T-helper 2 cell (primary cell): ENCODE measurements around the gene FKBP7.
"Not testable (repeated sequence)": the region's sequence is repeated elsewhere in the genome, so short reads cannot be mapped to it uniquely, and the experiment has no call there.

Source experiments
- DNase-seq, 5 experiments: peaks; one replicate each; pipeline versions ENCODE4 v3.0.0 to v3.0.0-alpha.2; 2012 to 2022

The FKBP7 gene

DNA sequence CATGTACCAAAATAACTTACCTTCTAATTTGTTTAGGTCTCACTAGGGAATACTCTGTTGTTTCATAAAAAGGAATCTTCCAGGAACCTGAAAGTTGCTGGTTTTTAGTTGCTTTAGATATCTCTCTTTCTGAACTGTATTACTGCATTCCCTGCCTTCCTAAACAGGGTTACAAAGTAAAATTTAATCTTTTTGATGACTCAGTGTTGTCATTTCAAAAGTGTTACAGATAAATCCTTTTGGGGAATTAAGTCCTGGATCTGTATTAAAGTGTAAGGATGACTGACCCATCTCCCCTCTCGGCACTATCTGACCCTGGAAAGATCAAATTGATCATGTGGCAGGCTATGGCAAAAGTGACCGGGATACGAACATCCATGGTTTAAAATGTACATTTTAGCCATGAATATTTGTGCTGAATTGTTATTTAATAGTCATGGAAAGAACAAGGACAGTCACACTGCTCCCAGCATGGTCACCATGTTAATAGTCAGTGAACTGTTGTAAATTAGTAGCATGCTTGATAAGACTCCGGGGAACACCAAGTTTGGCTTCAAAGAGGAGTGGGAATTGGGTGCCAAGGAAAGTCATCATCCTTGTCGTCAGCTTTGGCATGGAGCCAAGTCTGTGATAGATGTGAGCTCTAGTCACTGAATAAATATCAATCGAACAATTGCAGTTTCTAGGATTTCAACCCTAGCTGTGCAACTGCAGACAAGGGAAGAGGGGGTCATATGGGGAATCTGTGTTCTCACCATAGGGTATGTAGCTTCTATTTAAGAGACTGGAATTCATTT is 6.0 kb upstream of the FKBP7 start:
- no peak for DNase-seq

DNA sequence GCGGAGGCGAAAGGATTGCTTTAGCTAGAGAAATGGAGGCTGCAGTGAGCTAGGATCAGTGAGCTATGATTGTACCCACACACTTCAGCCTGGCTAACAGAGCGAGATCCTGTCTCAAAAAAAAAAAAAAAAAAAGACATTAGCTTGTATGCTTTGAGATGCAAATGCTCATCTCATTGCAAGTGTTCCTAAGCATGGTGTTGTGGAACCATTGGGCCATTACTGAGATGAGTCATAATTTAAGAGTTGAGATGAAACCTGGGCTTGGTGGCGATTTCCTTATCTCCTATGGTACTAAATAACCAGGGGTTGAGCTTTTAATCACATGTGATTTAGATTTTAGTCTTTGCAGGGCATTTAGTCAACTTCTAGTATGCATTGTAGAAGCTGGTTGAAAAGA is 4.0 kb upstream of the FKBP7 start:
- peak in 1 of 5 experiments; percentile 75 for DNase-seq

DNA sequence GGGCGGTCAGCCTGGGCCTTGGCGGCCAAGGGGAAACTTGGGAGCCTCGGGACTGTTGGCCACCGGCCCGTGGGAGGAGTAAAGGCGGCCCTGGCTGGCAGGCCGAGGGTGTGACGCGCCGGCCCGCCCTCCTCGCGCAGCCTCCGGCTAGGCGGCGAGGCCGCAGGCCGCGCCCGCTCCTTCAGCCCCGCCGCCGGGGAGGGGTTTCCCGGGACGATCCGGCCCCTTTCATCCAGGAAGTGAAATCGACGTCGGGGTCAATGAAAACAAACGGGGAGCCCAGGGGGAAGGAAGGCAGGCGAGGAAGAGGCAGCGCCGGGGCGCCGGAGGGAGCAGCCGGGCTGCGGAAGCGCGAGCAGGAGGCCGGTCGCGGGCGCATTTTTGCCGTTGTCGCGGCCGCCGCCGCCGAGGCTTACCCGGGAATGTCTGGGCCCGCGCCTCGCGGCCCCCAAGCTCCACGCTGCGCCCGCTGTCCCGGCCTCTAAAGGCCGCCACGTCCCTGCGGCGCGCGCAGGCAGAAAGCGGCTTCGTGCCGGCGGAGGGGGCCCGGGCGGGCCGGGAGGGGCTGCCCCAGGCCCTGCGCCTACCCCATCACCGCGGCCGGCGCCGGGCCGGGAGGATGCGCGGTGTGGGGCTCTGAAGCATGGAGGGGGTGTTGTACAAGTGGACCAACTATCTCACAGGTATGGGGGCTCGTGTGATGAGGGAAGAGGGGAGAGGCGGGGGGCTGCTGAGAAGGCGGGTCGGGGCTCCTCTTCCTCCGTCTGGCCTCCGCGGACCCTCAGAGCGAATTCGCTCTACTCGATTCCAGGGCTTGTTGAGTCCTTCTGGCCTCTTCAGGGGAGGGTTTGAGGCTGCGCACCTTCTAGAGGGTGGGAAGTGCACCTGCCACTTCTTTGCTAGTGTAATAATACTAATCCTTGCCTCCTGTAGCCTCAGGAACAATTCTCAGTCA is 2.1 kb upstream of the FKBP7 start, which contains the start of gene PLEKHA3:
Gene PLEKHA3 (plus strand): TSS at position 231 of the 955 bp plus-strand sequence. CDS start 413 bp downstream, at position 644.
- DNase-seq = peak; percentile 52 to 81 (median 70)

DNA sequence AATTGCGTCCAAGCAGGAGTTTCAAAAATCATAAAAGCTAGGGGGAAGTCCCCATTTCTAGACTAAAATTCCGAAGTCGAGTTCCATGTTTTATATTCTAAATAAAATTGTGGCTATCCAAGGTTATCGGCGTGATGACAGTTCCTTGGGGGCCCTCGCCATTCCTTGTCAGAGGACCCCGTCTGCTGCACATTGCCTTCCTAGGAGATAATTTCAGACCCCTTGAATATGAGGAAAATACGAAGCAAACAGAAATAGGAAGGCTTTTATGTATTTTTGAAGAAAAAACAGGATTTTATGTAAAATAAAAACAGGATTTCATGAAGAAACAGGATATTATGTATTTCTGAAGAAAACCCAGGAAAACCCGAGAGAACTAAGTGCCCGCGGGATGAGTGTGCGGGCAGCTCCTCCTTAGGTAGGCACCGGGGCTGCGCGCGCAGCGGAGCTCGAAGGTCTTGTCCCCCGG is 1.4 kb upstream of the FKBP7 start:
- DNase-seq = no peak

DNA sequence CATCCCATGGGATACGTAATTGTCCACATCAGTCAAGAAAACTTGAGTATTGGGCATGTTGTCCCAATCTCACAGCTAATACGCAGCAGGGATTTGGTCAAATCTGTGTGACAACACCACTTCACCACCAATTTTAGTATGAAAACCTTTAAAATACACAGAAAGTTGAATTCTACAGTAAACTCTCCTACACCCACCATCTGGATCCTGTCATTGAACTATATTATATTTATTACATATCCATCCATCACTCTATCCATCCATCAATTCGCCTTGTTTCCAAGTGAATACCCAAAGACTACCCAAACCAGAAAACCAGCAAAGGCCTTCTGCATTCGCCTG is 846 bp upstream of the FKBP7 start:
- DNase-seq = no peak

DNA sequence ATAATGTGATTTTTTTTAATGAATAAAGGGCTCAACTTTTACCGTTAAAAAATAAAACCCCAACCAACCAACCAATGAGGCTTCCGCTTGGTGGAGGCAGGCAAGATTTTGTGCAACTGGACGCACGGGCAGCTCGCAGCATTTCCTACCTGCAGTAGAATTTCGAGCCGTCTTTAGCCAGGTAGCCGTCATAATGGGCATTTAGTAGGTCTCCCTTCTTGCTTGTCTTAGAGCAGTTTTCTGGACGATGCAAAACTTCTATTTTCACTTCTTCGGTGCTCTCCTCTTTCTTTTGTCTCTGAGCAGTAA is 316 bp downstream of the FKBP7 start:
- no peak for DNase-seq

DNA sequence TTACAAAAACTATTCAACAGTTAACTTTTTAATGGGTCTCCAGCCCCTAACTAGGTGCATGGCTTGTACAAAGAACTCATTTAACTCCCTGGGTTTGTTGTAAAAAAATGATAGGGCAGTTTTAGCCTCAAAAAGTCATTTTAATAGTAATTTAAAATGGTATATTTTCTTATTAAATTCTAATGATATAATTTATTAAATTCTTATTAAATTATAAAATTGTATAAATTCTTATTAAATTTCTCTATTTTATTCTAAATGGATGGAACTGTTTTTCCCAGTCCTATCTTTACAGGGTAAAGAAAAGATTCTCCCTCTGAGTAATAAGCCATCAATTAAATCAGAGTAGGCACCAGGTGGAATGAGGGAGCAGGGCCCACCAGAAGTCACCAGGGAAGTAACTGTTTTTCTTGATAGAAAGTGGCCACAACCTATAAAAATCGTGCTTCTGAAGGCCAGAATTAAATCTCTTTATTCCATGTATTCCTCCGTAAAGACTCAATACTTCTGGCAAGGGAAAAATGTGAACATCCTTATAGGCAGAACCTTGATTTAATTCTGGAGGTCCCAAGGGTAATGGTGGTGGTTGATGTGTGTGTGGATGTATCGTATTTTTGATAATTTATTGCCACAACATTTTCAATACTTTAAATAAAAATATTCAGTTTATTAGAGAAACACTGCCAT is 814 bp downstream of the FKBP7 start:
- no peak for DNase-seq

DNA sequence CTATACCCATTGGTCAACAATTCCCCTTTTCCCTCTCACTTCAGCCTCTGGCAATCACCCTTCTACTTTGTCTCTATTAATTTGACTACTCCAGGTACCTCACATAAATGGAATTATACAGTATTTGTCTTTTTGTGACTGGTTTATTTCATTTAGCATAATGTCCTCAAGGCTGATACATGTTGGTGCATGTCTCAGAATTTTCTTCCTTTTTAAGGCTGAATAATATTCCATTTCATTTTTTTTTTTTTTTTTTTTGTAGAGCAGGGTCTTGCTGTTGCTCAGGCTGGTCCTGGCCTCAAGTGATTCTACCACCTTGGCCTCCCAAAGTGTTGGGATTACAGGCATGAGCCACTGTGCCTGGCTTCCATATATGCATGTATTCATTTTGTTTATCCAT is 1.9 kb downstream of the FKBP7 start:
- no peak for DNase-seq

DNA sequence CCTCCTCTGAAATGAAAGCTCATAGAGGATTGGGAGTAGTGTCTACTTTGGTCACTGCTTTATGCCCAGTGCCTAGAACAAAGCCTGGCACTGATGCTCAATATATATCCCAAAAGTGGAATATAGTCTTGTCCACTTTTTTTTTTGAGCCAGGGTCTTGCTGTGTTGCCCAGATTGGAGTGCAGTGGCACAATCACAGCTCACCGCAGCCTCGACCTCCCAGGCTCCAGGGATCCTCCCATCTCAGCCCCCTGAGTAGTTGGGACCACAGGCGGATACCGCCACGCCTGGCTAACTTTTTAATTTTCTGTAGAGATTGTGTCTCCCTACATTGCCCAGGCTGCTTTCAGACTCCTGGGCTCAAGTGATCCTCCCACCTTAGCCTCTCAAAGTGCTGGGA is 3.8 kb downstream of the FKBP7 start:
- DNase-seq = no peak

DNA sequence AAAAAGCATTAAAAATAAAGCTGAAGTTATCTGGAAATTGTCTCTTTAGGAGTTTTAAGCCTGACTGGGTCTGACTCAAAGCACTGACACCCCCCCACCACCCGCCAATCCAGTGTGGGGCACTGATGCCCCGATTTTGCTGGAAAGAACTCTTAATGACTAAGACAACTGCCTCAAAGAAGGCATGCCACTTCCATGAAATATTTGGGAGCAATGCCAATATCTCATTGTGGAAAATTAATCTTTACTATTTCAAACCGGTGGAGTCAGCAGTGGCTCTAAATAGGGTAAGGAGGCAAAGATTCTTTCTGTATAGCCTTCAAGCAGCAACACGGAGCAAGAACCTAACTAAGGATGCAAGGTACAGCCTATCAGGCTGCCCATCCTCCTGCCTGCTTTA is 4.5 kb downstream of the FKBP7 start:
- no peak for DNase-seq

DNA sequence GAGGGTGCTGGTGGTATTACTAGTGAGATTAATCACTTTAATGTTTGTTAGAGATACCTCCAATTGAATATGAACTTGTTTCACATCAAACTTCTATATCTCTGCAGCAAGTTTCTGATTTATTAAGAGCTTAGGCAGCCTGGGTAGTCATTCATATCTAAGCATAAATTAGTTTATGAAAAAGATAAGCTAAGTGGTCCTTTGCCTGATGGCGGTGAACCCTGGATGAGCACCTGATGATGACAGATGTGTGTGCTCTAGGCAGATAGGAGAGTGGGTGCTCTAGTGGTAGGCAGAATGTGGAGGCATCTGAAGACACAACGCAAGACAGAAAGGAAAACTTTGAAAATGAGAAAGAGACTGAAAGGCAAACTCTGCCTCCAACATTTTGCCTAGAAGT is 5.0 kb downstream of the FKBP7 start:
- no peak for DNase-seq

DNA sequence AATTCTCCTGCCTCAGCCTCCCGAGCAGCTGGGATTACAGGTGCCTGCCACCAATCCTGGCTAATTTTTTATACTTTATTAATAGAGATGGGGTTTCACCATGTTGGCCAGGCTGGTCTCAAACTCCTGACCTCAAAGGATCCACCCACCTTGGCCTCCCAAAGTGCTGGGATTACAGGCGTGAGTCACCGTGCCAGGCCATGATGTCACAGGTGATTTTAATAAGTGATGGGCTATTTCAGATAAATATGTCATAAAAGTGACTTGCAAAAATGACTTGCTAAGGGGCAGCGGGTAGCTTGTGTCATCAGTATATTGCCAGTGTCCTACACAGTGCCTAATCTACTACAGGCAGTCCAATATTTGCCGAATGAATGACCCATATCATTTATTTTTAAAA is 7.1 kb downstream of the FKBP7 start:
- DNase-seq = not testable (repeated sequence)

DNA sequence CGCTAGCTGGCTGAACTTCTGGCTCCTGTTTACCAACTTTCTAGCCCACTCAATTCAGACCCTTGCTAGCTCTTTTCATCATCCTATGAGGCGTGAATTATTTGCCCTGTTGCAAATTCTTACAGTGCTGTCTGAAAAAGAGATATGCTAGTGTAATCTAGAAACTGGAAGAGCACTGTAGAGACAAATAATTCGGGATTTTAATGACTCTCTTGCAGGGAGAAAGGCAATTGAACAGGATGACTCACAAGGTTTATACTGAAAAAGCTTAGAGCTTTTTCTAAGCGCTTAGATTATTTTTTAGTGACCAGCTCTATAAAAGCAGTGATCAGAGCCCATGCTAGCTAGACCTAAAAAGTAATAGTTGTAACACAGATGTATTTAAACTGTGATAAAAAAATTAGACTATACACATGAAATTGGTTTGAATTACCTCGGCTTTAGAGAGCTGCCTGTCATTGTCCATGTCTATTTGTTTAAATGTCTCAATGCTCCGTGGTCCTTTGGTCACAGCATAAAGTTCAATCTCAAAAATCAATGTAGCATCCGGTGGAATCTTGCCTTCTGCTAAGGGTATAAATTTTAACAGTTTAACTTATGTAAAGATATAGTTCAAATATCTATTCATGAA is 9.1 kb downstream of the FKBP7 start:
- no peak for DNase-seq

DNA sequence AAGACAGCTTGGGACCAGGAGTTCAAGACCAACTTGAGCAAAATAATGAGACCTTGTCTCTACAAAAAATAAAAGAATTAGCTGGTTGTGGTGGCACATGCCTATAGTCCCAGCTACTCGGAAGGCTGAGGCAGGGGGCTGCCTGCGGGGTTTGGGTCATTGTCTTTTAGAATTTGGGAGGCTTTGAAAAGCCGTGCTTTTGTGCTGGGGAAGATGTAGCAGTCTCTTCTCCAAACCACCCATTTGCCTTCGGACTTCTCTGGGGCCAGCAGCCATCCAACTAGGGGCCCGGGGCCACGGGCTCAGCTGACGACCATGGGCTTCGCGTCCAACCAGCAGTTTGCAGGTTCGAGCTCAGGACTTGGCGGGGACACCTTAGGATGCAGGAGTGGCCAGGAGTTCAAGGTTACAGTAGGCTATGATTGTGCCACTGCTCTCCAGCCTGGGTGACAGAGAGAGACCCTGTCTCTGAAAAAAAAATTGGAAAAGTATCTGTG is 21.0 kb downstream of the FKBP7 start:
- no peak for DNase-seq

DNA sequence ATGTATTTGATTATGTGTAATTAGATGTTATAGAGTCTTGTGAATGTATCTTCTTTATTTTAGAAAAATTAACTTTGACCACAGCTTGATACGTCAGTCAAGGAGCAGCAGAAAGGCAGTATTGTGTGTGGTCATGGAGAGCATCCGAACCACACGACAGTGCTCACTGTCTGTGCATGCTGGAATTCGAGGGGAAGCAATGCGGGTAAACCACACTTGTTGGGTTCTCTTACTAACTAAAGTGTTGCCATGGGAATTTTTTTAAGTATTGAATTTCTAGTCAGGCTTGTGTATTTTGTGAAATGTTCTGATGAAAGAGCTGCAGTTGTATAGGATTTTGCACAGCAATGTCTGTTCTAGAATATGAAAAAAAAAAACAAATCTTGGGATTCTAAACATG is 22.5 kb downstream of the FKBP7 start:
- no peak for DNase-seq

DNA sequence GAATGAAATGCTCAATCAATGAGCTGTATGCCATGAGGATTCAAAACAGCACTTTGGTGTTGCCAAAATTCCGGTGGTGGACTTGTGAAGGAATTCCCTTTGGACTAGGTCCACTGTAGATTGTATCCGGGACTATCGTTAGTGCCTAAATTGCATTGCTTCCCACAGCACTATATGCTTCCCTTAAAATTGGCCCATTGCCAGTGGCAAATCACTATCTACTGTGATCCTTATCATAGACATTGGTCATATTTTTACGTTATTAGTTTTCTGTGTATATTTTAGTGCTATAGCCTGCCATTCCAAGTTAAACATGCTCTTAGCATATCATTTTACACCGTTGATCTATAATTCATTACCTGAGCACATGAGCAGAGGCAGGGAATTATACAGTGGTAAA is 25.5 kb downstream of the FKBP7 start:
- DNase-seq = no peak

DNA sequence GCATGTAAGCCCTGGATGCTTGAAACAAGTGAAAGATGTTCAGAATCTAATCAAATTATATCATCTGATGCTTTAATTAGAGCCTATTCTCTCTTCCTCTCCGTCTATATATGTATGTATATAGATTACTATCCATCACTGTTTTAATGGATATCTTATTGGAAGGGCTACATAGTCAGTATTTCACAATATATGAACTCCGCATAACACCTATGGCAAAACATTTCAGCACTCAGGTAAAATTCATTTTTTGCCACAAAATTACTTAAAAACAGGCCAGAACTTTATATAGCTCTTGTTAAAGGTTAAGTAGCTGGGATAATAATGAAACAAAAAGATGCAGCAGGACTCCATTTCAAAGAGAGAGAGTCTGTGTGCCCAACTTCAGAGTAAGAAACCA is 26.1 kb downstream of the FKBP7 start:
- DNase-seq = no peak

DNA sequence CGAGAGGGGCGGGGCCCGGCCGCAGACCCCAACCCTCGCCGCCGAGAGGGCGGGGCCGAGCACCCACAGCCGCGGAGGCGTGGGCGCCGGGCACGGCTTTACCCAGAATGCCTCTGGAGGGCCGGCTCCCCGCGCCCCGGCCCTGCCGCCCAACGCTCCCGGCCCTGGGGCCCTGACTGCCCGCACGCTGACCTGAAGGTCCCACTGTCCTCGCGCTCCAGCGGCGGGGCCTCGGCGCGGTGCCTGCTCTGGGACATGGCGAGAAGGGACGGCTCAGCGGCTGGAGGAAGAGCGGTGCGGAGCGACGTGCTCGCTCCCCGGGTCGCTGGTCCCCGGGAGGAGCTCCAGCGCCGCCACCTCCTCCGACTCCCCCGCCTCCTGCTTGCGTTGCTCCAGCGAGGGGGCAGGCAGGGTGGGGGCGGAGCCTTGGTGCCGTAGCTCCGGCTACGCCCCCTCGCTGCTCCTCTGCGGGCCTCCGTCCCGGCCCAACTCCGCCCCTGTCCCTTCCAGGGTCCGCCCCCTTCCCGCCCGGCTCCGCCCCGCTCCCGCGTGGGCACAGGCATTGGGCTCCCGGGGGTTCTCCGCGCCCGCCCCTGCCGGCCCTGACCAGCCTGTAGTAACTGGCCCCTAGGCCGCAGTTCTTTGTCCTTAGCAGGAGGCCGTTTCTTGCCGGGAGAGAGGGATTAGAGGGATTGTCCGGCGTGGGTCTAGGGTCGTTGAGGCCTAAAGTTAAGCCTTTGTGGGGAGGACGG is 27.4 kb downstream of the FKBP7 start, which contains the start of the genes PJVK and PRKRA:
Gene PJVK (plus strand): TSS at position 605 of the 752 bp plus-strand sequence. CDS start 2,032 bp downstream, outside the sequence.
Gene PRKRA (minus strand): TSS at position 402 of the 752 bp plus-strand sequence. CDS start 145 bp downstream, at position 257.
- peak; percentile 90 to 97 (median 94) for DNase-seq

DNA sequence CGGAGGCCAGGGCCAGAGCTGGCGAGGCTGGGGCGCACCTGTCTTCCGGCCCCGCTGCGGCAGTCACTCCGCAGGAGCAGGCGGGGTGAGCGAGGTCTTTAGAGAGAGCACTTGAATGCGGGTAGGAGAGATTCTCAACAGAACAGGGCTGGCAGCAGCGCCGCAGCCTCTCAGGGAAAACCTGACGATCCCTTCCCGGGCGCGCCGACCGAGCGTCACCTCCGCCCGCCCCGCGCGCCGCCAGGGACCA is 28.0 kb downstream of the FKBP7 start:
- peak in 3 of 5 experiments; percentile 72 to 86 (median 78) for DNase-seq

DNA sequence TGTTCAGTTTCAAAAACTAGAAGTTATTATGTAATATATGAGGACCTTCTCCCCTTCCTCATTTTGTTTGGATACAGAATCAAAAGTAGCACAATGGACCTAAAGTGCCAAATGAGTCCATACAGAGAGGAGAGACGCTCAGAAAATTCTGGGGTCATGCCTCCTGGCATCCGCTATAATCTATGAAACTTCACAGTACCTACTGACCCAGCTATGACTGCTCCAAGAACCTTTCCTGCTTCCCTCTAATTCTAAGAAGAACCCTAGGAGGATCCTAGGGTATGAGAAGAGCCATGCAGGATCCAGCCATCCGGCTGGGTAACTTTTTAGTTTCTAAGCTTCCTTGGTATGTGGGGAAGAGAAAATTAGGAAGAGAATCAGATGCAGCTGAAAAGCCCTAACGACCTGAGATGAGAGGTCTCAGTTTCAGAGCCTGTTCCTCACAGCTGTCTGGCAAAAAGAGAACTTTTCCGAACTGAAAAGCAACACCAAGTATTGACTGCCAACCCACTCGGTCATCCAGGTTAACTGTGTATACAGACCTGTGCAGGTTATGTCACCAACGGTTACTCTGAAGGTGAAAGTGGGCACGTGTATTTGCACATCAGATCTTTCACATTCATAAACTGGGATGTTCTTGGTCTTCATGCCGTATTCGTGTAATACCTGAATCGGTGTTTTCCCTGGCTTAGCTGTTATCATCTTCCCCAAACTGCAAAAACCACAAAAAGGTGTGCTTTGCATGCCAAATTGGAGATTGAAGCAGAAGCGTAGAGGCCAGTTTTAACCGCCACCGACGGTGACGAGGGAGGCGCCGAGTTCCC is 28.5 kb downstream of the FKBP7 start:
- DNase-seq = no peak
